Dermis microvascular lymphatic vessel endothelial cell (primary cell): ENCODE data around the gene TUSC7. TPM values are rescaled to one million over a fixed set of nuclear protein-coding genes. Genes with fewer than 3 reads are reported as not detected.

Source experiments
- DNase-seq, 2 donors: peaks; one replicate each; pipeline versions ENCODE4 v3.0.0 to v3.0.0-alpha.2; 2010; ENCODE audit warnings: low read depth in 2 of 2
- total RNA-seq: library from RNA; depleted of rRNA; stranded (reverse); fragments of >200 nt; gene quantifications from 2 replicates; pipeline ENCODE4 v1.2.1, GENCODE V29; 2014

The TUSC7 gene
- total RNA-seq: not detected in 2 replicates

GRCh38 chr3:116709479-116709878 is at the start of gene TUSC7:
TSS of gene TUSC7 (plus strand) at chr3:116709779.
- no peak for DNase-seq

- no peak for DNase-seq
Measured at GRCh38 chr3:116661196-116661595, 48.4 kb upstream of the TUSC7 start.

DNA sequence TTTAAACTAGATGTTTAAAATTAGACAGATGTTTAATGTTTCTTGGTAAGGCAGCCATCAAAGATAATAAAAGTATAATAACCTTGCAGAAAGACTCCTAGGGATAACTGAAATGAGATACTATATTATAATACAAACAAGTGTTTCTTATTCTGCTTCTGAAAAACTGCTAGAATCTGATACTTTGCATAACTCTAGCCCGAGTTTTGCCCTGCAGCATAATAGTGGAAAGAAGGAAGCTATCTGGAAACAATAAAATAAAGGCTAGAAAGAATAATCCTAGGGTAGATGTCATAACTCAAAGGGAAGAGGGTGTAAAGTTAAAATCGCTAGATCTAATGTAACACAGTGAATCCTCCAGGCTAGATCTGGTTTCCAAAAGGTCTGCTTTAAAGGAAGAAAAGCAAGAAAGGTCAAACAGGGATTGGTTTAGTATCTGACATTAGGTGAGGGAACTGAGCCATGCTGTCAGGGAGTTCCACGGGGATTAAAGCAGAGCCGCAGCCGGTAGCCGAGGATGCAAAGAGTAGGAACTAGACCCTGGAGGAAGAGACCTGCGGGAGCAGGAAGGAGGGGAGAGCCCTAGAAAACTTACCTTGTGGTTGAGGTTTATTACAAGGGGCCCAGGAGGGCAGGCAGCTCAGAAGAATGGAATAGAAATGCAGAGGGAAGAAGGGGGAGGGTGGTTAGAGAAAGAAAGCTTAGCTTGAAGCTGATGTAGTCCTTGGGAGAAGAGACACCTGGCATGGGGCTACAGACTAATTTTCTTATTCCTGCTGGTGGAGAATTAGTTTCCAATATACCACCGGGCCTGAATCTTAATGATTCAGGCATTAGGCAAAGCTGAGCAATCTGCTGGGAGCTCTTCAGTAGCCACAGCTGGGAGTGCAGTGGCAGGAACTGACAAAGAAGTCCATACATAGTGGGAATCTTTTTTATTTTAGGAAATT is 46.1 kb upstream of the TUSC7 start:
- DNase-seq: no peak

- DNase-seq: no peak
Measured at GRCh38 chr3:116667324-116667723, 42.3 kb upstream of the TUSC7 start.

DNA sequence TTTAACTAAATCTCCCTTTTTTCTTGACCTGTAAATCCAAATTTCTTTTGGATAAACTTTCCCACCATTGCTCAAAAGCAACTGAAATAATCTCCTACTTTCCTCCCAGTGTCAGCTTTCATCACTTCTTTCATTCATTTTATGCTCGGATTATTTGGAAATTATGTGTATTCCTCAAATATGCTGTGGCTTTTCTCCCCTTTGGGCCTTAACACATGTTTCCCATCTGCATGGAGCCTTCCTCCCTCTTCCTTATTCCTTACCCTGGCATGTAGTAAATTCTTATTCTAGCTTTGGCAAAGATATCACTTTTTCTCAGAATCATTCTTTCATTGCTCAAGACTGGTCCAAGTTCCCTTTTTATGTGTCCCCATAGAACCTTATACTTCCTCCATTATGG is 41.8 kb upstream of the TUSC7 start:
- DNase-seq: no peak

DNA sequence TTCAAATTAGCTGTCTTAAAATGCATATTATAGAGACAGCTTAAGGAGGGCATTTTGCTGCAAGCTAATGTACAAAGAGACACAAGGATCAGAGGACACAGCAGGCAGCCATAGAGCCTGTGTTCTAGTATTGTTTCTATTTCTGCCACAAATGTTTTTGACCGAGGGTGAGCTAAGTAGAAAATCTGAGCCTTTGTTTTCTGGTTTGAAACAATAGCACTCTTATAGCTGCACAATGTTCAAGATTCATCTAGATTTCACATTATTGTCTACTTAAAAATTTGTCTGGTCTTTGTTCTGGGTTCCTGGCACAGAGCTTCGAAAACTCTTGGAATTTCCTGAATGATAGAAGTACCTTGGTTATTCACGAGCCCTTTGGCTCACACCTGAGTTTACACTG is 40.0 kb upstream of the TUSC7 start:
- DNase-seq: no peak

GRCh38 chr3:116671151-116671550 is 38.4 kb upstream of the TUSC7 start:
- no peak for DNase-seq

DNA sequence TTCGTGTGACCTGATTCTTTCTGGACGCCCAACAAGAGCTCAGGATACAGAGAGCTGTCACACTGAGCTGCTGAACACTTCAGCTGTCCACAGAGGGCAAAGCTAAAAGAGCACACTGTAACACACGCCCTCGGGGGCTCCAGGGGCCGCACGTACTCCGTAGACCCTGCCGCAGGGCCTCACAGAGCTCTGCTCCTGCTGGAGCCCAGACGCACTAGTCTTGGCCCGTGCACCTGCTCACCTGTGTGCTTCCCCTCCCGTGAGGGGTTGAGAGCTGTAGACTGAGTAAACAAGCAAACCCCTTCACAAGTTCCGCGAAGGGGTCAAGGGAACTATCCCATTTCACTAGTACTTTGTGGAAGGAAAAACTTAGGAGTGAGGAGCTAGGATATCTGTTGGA is 30.7 kb upstream of the TUSC7 start:
- no peak for DNase-seq

GRCh38 chr3:116691041-116691440 is 18.5 kb upstream of the TUSC7 start:
- DNase-seq: no peak

DNA sequence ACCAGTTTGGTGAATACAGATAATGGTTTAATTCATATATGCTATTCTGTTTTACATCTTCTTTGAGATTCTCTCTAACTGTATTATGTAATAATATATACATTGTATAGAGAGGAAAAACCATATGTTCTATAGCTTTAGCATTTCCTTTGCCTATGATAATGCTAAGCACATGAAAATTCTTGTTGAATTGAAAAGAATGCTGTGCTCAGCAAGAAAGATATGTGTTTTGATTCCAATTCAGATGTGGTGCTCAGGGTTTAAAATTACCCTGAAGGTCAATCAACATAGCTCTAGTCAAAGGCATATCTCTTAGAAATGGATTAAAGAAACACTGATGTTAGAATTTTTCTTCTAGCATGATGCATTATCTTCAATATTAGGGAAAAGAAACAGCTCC is 8.5 kb upstream of the TUSC7 start:
- no peak for DNase-seq

GRCh38 chr3:116702334-116702733 is 7.2 kb upstream of the TUSC7 start:
- DNase-seq: no peak

DNA sequence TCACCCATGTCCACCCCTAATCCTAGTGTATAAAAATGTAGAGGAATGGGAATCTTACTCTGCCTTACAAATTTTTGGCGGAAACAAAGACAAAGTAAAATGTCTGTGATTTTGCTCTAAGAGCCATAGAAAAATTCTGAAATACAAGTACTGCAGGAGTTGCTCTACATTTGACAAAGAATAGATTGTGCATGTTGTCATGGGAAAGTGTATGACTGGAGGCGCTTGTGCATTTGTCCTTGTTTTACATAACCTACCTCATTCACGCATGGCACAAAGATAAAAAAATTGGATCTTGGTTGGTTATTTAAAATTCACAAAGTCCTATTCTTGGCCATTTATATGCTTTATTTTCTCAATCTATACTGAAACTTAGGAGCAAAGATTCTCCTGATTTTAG is 2.0 kb upstream of the TUSC7 start:
- DNase-seq: no peak

DNA sequence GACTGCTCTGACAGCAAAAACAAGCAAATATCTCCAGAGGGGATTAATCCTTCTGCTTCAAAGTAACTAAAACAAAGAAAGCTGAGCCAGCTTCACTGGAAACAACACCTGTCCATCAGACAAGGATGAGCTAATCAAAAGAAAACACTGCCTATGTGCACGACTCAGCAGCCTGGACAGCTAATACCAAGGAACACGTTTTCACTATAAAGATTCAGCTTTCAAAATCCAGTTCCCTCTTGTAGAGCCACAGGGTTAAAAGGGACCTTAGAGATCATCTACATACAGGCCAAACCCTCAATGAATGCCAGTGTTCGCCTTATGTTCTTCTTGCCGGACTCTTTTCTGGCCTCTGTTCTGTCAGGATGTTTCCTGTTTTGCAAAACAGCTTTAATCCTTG is 6.9 kb downstream of the TUSC7 start:
- no peak for DNase-seq

- DNase-seq: no peak
Measured at GRCh38 chr3:116717566-116717965, 8.0 kb downstream of the TUSC7 start.

DNA sequence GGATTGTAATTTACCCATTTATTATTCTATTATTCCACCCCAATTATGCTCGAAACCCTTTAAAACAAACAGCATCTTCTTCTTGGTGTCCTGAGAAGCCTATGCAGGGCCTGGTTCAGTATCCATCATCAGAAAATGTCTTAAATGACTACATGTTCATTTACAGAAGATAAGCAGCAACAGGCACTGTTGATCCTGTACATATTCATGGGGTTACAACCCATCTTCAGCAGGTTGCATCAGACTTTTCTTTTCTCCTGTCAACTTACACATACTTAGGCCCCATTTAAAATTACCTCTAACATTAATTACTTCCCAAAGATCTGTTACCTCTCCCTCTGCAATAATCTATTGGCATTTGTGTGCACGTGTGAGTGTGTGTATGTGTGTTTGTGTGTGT is 18.9 kb downstream of the TUSC7 start:
- no peak for DNase-seq

GRCh38 chr3:116734243-116734642 is 24.7 kb downstream of the TUSC7 start:
- DNase-seq: no peak

- no peak for DNase-seq
Measured at GRCh38 chr3:116739678-116740077, 30.1 kb downstream of the TUSC7 start.

GRCh38 chr3:116740293-116740692 is 30.7 kb downstream of the TUSC7 start:
- no peak for DNase-seq

- no peak for DNase-seq
Measured at GRCh38 chr3:116741467-116741866, 31.9 kb downstream of the TUSC7 start.

GRCh38 chr3:116743062-116743461 is 33.5 kb downstream of the TUSC7 start:
- DNase-seq: no peak

- no peak for DNase-seq
Measured at GRCh38 chr3:116749388-116749787, 39.8 kb downstream of the TUSC7 start.

DNA sequence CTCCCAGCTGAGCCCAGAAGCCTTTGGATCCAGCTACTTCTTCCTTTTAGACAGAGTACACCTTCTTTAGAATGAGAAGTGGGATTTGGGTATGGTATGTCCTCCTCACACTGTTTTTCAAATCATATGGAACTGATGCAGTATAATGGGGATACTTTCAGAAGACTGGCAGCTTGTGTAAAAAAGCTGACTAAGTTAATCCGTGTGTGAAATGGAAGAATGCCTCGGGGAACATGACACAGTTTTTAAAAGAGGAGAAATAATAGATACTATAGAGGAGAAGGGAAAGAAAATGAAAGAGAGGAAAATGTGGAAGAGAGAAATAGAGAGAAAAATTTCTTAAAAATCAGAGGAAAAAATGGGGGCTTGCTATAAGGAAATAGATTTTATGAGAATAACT is 47.7 kb downstream of the TUSC7 start:
- no peak for DNase-seq

DNA sequence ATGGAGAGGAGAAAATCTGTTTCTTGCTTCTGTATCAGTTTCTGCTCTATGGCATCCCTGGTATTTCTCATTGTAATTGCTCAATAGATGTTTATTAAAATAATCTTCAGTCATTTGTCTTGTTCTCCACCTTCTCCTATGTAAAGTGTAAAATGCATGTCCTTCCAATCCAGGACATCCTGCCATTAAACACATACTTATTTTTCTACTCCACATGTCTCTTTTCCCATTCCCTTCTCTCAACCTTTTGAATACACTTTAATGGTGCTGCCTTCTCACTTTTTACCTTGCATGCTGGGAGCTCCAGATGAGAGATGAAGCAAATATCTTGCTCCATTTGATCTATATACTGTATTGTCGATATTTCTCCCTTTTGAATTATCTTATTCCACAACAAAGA is 49.7 kb downstream of the TUSC7 start:
- DNase-seq: no peak
